Mucosa of stomach (tissue), 1 donor: Measurements from ENCODE around the gene LIN7C.
A peak's percentile ranks its signal among the peaks of the same experiment; 100 is the strongest.

Experiments
- H3K27me3 ChIP-seq: one replicate; pipeline ENCODE4 v1.7.0; 2013; ENCODE audit warnings: mild to moderate bottlenecking, low read length; ENCODE audit not compliant: control insufficient read depth, insufficient read depth
- H3K36me3 ChIP-seq: one replicate; pipeline ENCODE4 v1.7.0; 2013; ENCODE audit warnings: low read length; ENCODE audit not compliant: control insufficient read depth, insufficient read depth
- H3K4me1 ChIP-seq: one replicate; pipeline ENCODE4 v1.7.0; 2013; ENCODE audit warnings: mild to moderate bottlenecking, low read length; ENCODE audit not compliant: control insufficient read depth, insufficient read depth
- H3K4me3 ChIP-seq: one replicate; pipeline ENCODE4 v1.7.0; 2013; ENCODE audit warnings: low read length
- H3K9ac ChIP-seq: one replicate; pipeline ENCODE4 v1.7.0; 2013; ENCODE audit warnings: mild to moderate bottlenecking, low read length, moderate library complexity
- H3K9me3 ChIP-seq: one replicate; pipeline ENCODE4 v1.7.0; 2013; ENCODE audit warnings: mild to moderate bottlenecking, low read length, moderate library complexity; ENCODE audit not compliant: control insufficient read depth
- donor health status: Pancreatic carcinoma.

LIN7C gene

DNA sequence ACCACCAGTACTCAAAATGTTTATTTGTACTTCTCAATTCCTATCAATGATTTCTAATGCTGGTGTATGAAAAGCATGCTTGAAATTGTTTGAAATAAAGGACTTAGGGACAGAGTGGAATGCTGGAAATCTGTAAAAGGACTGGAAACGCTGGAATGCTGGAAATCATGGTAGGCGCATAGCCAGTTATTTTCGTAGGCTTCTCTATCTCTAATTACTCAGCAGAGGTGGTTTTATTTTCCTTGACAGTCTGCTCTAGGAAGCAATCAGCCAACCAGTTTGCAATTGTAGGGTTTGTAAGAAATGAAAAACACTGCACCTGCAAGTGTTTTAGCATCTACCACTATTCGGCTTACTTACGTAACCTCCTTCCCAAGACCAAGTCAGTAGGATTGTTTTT is 788 bp downstream of the LIN7C start:
- Histone ChIP-seq H3K36me3 (peaks cover under 1% of the 10 kb centered on the region), H3K4me3 (peak overlapping the region; percentile 99), H3K4me1 (peaks cover 16% of the 10 kb centered on the region), H3K9me3 (no peaks in the 10 kb centered on the region), H3K27me3 (no peaks in the 10 kb centered on the region), H3K9ac (peak overlapping the region; percentile 100)

DNA sequence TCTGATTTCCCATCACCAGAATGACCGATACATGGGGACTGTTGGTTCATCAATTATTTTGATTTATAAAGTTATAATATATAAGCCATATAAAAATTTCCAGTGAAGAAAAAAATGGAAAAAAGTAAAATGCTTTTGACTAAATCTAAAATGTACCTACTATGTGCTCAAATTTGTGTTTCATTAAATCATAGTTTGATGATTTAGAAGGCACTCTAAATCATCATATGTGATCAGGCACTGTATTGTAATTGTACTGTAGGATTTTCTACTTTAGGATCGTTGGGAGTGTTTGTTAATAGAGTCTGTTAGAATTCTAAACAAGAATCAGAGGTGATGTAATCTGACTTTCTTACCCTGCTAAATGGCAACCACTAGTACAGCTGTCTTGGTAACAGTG is 2.4 kb downstream of the LIN7C start:
- H3K9ac ChIP-seq = no peak overlapping the region
- H3K36me3 ChIP-seq = peaks cover 3% of the 10 kb centered on the region
- H3K4me3 ChIP-seq = no peak overlapping the region

DNA sequence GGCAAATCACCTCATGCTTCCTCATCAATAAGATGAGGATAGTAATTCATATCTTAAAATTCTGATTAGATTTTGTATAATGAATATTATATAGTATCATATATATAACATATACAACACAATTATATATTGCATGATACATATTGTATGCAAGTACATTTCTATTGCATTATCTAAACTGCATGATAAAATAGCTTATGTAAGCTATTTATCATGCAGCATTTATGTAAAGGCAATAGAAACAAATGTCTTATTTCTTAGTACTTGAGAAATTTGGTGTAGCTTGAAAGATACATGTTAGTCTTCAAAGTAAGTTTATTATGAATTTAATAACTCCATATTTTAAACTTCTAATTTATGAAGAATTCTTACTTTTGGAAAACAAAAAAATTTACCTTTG is 5.5 kb downstream of the LIN7C start:
- no peaks in the 10 kb centered on the region for H3K9me3 ChIP-seq
- no peak overlapping the region for H3K4me3 ChIP-seq
- H3K4me1 ChIP-seq = peaks cover 15% of the 10 kb centered on the region

More for the DNA sequence above, 2.4 kb downstream of the LIN7C start:
- Histone ChIP-seq H3K4me1 (peaks cover 16% of the 10 kb centered on the region), H3K9me3 (no peaks in the 10 kb centered on the region), H3K27me3 (no peaks in the 10 kb centered on the region)

DNA sequence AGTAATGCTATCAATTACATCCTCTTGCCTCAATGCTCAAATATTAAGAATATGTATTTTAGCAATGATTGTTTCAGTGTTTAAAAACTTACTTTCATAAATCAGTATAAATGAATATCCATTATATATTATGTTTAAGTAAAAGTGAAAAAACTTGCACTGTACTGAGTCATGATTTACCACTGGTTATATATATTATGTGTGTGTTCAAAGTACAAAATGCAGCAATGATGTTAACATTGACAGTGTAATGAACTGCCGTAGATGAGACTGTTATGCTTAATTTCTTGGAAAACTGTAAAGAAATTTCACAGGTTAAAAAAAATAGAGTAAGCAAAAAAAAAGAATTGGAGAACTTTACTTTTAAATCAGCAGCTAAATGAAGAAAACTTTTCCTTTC is 8.7 kb downstream of the LIN7C start:
- H3K4me3 ChIP-seq = no peak overlapping the region
- H3K36me3 ChIP-seq = peaks cover 3% of the 10 kb centered on the region
- peaks cover 5% of the 10 kb centered on the region for H3K4me1 ChIP-seq
- no peaks in the 10 kb centered on the region for H3K9me3 ChIP-seq
- H3K9ac ChIP-seq = peak overlapping the region; percentile 10
- no peaks in the 10 kb centered on the region for H3K27me3 ChIP-seq

More for the DNA sequence above, 5.5 kb downstream of the LIN7C start:
- Histone ChIP-seq H3K36me3 (peaks cover 3% of the 10 kb centered on the region), H3K27me3 (no peaks in the 10 kb centered on the region), H3K9ac (no peak overlapping the region)

DNA sequence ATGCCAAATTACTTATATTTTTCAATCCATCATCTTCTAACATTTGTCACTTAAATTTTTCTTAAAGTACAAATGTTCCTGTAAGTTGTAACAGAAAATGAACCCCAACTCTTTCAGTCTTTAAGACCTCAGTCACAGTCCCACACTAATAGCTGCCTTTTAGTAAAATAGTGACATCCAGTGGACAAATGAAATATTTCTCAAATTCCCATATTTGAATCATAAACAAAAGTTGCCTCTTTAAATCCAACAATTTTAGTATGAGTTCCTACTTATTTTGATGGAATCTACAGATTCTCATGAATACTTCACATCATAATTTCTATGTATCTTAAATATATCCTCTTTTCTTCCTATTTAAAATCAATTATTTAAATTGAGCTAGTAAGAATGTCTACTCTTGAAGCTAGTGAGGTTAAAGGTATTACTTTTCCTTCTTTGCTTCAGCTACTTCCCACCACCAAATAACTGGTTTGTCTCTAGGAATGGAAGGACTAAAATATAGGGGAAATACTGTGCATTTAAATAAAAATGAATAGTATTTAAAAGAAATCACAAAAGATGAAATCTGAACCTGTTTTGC is 9.2 kb downstream of the LIN7C start:
- no peaks in the 10 kb centered on the region for H3K27me3 ChIP-seq
- H3K36me3 ChIP-seq = peaks cover 3% of the 10 kb centered on the region
- H3K9ac ChIP-seq = peak overlapping the region; percentile 10
- H3K9me3 ChIP-seq = no peaks in the 10 kb centered on the region
- H3K4me1 ChIP-seq = peaks cover 5% of the 10 kb centered on the region
- no peak overlapping the region for H3K4me3 ChIP-seq

DNA sequence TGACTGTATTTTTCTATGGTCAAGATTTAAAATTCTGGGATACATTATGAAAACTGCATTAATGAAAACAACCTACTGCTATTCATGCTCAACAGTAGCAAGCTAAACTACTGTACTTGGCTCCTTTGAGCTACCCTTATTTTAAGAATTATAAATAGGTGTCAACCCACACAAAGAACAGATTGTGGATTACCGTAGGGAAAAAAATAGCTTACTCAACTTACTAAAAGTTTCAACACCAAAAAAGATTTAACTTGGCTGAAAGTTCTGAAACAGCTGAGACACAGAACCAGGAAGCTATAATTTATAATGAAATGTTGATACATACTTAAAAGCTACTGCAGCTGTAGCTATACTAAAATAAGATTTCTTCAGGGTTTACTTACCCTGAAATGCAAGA is 10.1 kb downstream of the LIN7C start:
- peak overlapping the region; percentile 17 for H3K9ac ChIP-seq
- H3K36me3 ChIP-seq = peaks cover 3% of the 10 kb centered on the region

DNA sequence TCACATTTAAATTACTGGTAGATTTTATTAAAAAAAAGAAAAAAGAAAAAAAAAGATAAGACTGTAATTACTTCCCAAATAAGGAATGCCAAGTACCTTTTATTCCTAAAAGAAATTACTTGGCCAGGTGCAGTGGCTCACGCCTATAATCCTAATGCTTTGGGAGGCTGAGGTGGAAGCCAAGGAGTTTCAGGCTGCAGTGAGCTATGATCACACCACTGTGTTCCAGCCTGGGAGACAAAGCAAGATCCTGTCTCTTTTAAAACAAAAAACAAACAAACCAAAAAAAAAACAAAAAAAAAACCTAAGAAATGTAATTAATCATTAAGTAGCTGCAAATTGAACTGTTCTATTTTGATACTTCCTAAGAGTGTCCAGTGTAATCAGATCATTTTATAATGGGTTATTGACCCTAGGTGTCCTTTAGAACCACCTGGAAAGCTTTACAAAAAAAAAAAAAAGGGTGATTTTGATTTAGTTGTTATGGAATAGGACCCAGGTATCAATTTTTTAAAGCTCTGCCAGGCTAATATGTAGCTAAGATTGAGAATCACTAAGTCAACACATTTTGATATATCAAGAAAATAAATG is 10.8 kb downstream of the LIN7C start:
- no peak overlapping the region for H3K4me3 ChIP-seq
- no peaks in the 10 kb centered on the region for H3K27me3 ChIP-seq
- H3K4me1 ChIP-seq = peaks cover 5% of the 10 kb centered on the region
- peaks cover 2% of the 10 kb centered on the region for H3K36me3 ChIP-seq
- H3K9ac ChIP-seq = no peak overlapping the region
- H3K9me3 ChIP-seq = no peaks in the 10 kb centered on the region

More for the DNA sequence above, 10.1 kb downstream of the LIN7C start:
- no peaks in the 10 kb centered on the region for H3K27me3 ChIP-seq
- H3K9me3 ChIP-seq = no peaks in the 10 kb centered on the region
- peaks cover 5% of the 10 kb centered on the region for H3K4me1 ChIP-seq
- no peak overlapping the region for H3K4me3 ChIP-seq

DNA sequence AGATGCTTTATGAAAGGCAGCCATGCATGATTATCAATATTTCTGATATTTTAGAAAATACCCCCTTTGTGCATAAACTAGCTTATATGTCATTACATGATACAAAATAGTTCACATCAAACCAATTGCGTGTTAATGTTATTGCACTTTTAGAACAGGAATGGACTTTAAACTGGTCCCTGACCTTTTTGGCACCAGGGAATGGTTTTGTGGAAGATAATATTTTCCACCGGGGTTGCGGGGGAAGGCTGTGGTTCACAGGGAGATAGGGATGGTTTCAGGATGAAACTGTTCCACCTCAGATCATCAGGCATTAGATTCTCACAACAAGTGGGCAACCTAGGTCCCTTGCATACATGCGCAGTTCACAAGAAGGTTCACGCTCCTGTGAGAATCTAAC is 17.5 kb downstream of the LIN7C start:
- Histone ChIP-seq H3K4me3 (no peak overlapping the region), H3K4me1 (no peaks in the 10 kb centered on the region), H3K27me3 (no peaks in the 10 kb centered on the region), H3K9ac (no peak overlapping the region), H3K36me3 (no peaks in the 10 kb centered on the region), H3K9me3 (no peaks in the 10 kb centered on the region)

DNA sequence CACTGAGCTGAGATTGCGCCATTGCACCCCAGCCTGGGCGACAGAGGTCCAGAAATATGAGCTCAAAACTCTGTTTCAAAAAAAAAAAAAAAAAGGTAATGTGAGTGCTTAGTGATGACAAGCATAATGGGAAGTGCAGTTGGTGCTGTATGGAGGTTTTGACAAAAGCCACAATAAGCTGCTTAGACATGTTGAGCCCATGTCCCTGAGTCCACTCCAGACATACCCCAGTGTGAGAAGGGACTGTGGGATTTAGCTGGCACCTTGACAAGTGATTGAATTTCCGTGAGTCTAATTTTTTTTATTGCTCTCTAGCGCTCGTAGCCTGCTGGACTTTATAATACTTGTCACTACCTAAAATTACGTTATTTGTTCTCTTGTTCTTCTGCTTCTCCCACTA is 18.9 kb downstream of the LIN7C start:
- H3K4me3 ChIP-seq = no peak overlapping the region
- H3K27me3 ChIP-seq = no peaks in the 10 kb centered on the region
- no peaks in the 10 kb centered on the region for H3K9me3 ChIP-seq

DNA sequence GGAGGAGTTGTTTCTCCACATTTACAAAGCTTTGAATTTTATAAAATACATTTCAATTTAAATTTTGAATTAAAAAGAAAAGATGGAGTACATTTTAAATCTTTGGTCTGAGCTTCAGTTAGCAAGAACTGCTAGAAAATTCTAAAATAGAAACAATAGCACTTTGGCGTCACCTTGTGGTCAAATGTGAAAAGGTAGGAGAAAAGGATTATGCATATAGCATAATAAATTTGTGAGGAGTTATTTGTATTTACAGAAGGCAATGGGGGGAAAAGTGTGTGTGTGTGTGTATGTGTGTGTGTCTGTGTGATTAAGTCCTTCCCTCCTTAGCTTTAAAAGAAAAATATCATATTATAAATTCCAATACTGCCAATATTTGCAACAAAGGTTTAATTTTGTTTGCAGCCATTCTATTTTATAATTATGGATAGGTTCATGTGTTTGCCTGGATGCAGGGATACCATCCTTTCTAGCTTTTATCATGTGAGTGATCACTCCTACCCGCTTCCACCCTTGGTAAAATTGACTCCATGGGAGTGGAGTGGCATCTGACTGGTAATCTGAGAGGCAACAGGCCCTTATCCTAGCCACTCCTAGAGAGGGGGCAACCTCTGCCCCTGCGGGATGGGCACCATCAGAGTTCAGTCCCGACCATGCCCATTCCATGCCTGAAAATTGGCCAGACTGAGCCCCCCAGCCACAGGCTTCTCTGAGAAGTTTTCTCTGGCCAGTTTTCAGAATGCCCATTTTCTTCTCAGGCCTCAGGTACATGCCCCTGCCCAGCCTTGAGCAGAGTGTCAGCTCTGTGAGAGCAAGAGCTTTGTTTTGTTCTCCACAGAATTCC is 20.4 kb downstream of the LIN7C start:
- Histone ChIP-seq H3K4me1 (no peaks in the 10 kb centered on the region), H3K9ac (no peak overlapping the region), H3K36me3 (no peaks in the 10 kb centered on the region), H3K27me3 (no peaks in the 10 kb centered on the region), H3K9me3 (no peaks in the 10 kb centered on the region), H3K4me3 (no peak overlapping the region)

More for the DNA sequence above, 18.9 kb downstream of the LIN7C start:
- no peak overlapping the region for H3K9ac ChIP-seq
- H3K36me3 ChIP-seq = no peaks in the 10 kb centered on the region
- no peaks in the 10 kb centered on the region for H3K4me1 ChIP-seq

DNA sequence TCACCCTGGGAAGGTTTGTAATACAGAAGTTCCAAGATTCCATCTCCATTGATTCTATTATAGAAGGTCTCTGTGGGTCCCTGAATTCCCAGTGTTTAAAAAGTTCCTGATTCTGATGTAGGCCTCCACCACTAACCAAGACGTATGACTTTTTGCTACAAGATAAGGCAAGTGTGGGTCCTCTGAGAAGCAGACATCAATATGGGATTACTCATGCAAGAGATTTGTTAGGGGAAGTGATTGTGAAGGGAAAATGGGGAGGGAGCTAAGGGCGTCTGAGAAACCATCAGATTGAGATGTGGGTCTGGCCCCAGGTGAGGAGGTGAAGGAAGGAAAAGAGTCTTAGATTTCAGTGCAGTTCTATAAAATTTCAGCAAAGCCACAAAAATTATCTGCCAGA is 23.8 kb downstream of the LIN7C start:
- Histone ChIP-seq H3K27me3 (no peaks in the 10 kb centered on the region), H3K4me3 (no peak overlapping the region), H3K36me3 (no peaks in the 10 kb centered on the region), H3K4me1 (no peaks in the 10 kb centered on the region), H3K9me3 (no peaks in the 10 kb centered on the region), H3K9ac (no peak overlapping the region)

DNA sequence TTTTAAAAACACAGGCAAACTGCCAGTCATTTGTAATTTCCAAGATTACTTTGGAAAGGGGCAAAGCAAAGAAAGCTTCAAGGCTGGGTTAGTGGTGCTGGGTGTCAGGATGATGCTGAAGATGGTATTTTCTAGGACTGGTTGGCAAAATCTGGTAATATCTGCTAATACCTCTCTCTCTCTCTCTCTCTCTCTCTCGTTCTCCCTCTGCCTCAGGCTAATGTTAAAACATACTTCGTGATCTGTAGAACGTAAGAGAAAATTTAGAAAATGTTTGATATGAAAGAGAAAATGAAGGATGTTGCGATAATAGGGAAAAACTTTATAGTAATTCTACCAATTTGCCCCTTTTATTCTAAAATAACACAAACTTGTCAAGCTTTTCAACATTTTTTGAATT is 24.6 kb downstream of the LIN7C start:
- H3K4me3 ChIP-seq = no peak overlapping the region
- no peaks in the 10 kb centered on the region for H3K36me3 ChIP-seq
- no peaks in the 10 kb centered on the region for H3K9me3 ChIP-seq
- H3K4me1 ChIP-seq = no peaks in the 10 kb centered on the region
- no peaks in the 10 kb centered on the region for H3K27me3 ChIP-seq
- no peak overlapping the region for H3K9ac ChIP-seq
